Measurements from ENCODE around the gene OCA2. TPM values are rescaled to one million over a fixed set of nuclear protein-coding genes. Genes with fewer than 3 reads are reported as not detected.

Gene OCA2
- total and polyA plus RNA-seq, 4 donors: 1.6 to 4.0 (median 2.5) TPM

DNA sequence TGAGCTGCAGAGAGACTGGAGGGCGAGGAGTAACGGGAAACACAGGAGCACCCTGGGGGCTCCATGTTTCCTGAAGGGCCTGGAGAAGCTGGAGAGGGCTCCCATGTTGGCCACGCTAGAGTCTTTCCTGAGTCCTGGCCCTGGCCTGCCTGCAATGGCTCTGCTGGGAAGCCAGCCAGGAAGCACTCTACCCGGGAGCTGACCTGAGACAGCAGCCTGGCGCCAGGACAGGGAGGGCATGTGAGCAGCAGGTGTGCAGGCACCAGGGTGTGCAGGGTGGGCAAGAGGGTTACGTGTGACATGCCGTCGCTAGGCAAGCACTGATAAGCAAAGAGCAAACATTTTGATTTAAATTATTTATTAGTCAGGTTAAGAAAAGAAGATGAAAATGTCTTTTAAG, 301.4 kb downstream of the OCA2 start:
- DNase-seq (no peak), ATAC-seq (ENCODE audit: low FRiP score) (no peak)
- intact Hi-C loops (cut with DNase I): no loop called here
- H3K27me3 ChIP-seq (ENCODE audit: control insufficient read depth in 1 of 2, insufficient read depth in 2 of 2, low read length in 1 of 2): no peaks in the 10 kb centered on the region
- no peak overlapping the region for H3K4me3 ChIP-seq (ENCODE audit: low read length in 2 of 2)
- H3K4me1 ChIP-seq (ENCODE audit: control insufficient read depth in 1 of 2, insufficient read depth in 2 of 2, low read length in 2 of 2): no peaks in the 10 kb centered on the region
- no peaks in the 10 kb centered on the region for H3K9me3 ChIP-seq (ENCODE audit: control insufficient read depth, low read length)
- 81 to 83% methylated on average over 8 of the region's 8 CpGs for WGBS, 2 donors
- H3K36me3 ChIP-seq (ENCODE audit: control insufficient read depth in 1 of 2, insufficient read depth in 2 of 2, low read length in 1 of 2): no peaks in the 10 kb centered on the region
- H3K27ac ChIP-seq (ENCODE audit: low read depth in 1 of 2, low read length in 2 of 2): no peak overlapping the region

DNA sequence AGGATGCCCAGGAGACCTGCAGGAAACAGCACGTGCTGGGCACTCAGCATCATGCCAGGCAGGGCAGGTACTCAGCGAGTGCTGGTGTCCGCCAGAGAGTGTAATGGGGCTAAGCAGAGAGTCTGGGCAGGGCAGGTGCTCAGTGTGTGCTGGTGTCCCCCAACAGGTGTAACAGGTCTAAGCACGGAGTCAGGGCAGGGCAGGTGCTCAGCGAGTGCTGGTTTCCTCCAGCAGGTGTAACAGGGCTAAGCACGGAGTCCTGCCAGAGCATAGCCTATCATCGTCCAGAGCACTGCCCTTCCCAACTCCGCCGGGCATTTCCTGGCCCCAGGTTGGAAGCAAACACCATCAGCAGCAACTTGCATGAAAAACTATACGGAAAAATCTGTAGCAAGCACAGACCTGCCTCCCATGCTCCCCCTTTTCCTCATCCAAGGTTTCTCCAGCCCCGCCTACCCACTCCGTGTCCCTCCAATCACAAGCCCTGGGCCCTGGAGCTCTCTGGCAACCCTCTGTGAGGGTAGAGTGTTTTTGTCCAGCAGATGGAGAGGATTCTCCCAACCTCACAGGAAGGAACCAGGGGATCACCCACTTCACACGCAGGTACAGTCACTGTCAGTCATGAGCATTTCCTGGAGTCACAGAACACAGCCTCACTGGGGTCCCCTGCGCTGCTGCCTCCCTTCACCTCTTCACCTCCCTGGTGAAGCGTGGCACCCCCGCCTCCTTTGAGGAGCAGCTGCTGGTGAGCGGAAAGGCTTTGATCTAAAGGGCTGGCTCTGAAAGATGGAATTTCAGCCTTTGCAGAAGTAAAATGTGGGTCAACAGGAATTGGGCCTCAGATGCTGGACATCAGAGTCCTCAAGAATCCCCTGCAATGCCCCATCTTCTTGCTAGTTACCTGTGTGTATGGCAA, 302.5 kb downstream of the OCA2 start:
- intact Hi-C loops (cut with DNase I): no loop called here
- ATAC-seq (ENCODE audit: low FRiP score) (no peak), DNase-seq (no peak)
- Histone ChIP-seq H3K4me1 (ENCODE audit: control insufficient read depth in 1 of 2, insufficient read depth in 2 of 2, low read length in 2 of 2) (no peaks in the 10 kb centered on the region), H3K4me3 (ENCODE audit: low read length in 2 of 2) (no peak overlapping the region), H3K9me3 (ENCODE audit: control insufficient read depth, low read length) (no peaks in the 10 kb centered on the region), H3K36me3 (ENCODE audit: control insufficient read depth in 1 of 2, insufficient read depth in 2 of 2, low read length in 1 of 2) (no peaks in the 10 kb centered on the region), H3K27me3 (ENCODE audit: control insufficient read depth in 1 of 2, insufficient read depth in 2 of 2, low read length in 1 of 2) (no peaks in the 10 kb centered on the region), H3K27ac (ENCODE audit: low read depth in 1 of 2, low read length in 2 of 2) (no peak overlapping the region)
- WGBS, 2 donors: 77 to 79% methylated on average over 17 of the region's 17 CpGs

- ATAC-seq (ENCODE audit: low FRiP score) (no peak), DNase-seq (no peak)
- Histone ChIP-seq H3K27me3 (ENCODE audit: control insufficient read depth in 1 of 2, insufficient read depth in 2 of 2, low read length in 1 of 2) (no peaks in the 10 kb centered on the region), H3K4me3 (ENCODE audit: low read length in 2 of 2) (no peak overlapping the region), H3K27ac (ENCODE audit: low read depth in 1 of 2, low read length in 2 of 2) (no peak overlapping the region), H3K36me3 (ENCODE audit: control insufficient read depth in 1 of 2, insufficient read depth in 2 of 2, low read length in 1 of 2) (no peaks in the 10 kb centered on the region), H3K4me1 (ENCODE audit: control insufficient read depth in 1 of 2, insufficient read depth in 2 of 2, low read length in 2 of 2) (no peaks in the 10 kb centered on the region), H3K9me3 (ENCODE audit: control insufficient read depth, low read length) (no peaks in the 10 kb centered on the region)
- 67 to 68% methylated on average over 10 of the region's 10 CpGs for WGBS, 2 donors
- intact Hi-C loops (cut with DNase I): no loop called here
Measured at GRCh38 chr15:27792756-27793264, 306.3 kb downstream of the OCA2 start.

DNA sequence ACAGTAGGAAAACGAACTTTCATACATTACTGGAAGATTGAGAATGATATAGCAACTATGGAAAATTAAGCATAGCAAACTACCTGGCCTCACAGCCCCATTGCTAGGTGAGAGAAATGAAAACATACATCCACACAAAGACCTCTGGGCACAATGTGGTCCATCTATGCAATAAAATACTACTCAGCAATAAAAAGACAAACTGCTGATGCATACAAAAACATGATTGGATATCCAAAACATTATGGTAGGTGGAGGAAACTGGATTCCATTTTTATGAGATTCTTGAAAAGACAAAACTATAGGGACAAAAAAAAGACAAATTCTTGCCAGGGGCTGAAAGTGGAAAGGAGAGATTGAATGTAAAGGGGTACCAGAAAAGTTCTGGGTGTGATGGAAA, 308.8 kb downstream of the OCA2 start:
- H3K27me3 ChIP-seq (ENCODE audit: control insufficient read depth in 1 of 2, insufficient read depth in 2 of 2, low read length in 1 of 2): no peaks in the 10 kb centered on the region
- no peak overlapping the region for H3K27ac ChIP-seq (ENCODE audit: low read depth in 1 of 2, low read length in 2 of 2)
- H3K36me3 ChIP-seq (ENCODE audit: control insufficient read depth in 1 of 2, insufficient read depth in 2 of 2, low read length in 1 of 2): no peaks in the 10 kb centered on the region
- H3K4me3 ChIP-seq (ENCODE audit: low read length in 2 of 2): no peak overlapping the region
- intact Hi-C loops (cut with DNase I): no loop called here
- no peaks in the 10 kb centered on the region for H3K9me3 ChIP-seq (ENCODE audit: control insufficient read depth, low read length)
- no peak for ATAC-seq (ENCODE audit: low FRiP score)
- no peak for DNase-seq
- WGBS, 2 donors: 45 to 52% methylated on average over 1 of the region's 1 CpG
- H3K4me1 ChIP-seq (ENCODE audit: control insufficient read depth in 1 of 2, insufficient read depth in 2 of 2, low read length in 2 of 2): no peaks in the 10 kb centered on the region

- no peak overlapping the region for H3K27ac ChIP-seq (ENCODE audit: low read depth in 1 of 2, low read length in 2 of 2)
- H3K36me3 ChIP-seq (ENCODE audit: control insufficient read depth in 1 of 2, insufficient read depth in 2 of 2, low read length in 1 of 2): no peaks in the 10 kb centered on the region
- no peaks in the 10 kb centered on the region for H3K27me3 ChIP-seq (ENCODE audit: control insufficient read depth in 1 of 2, insufficient read depth in 2 of 2, low read length in 1 of 2)
- H3K4me3 ChIP-seq (ENCODE audit: low read length in 2 of 2): no peak overlapping the region
- intact Hi-C loops (cut with DNase I): no loop called here
- 89 to 97% methylated on average over 1 of the region's 1 CpG for WGBS, 2 donors
- no peak for ATAC-seq (ENCODE audit: low FRiP score)
- DNase-seq: no peak
- no peaks in the 10 kb centered on the region for H3K9me3 ChIP-seq (ENCODE audit: control insufficient read depth, low read length)
- no peaks in the 10 kb centered on the region for H3K4me1 ChIP-seq (ENCODE audit: control insufficient read depth in 1 of 2, insufficient read depth in 2 of 2, low read length in 2 of 2)
Measured at GRCh38 chr15:27787931-27788330, 311.2 kb downstream of the OCA2 start.

DNA sequence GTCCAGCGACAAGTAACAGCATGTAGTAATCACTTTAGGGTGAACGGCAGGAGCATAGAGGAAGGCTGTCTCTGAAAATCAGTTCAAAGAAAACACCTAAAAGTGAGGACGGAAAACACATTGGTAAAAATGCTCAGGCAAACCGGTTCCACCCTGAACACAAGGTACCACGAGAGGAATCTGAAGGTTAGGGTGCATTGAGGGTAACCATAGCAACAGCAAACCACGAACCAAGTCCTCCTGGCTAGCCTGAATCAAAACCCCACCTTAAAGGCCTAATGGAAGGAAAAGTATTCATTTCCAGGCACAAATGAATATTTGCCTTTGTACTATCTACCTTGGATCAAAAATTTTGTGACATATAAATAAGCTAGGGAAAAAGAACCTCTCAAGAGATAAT, 315.0 kb downstream of the OCA2 start:
- Histone ChIP-seq H3K4me3 (ENCODE audit: low read length in 2 of 2) (no peak overlapping the region), H3K4me1 (ENCODE audit: control insufficient read depth in 1 of 2, insufficient read depth in 2 of 2, low read length in 2 of 2) (no peaks in the 10 kb centered on the region), H3K9me3 (ENCODE audit: control insufficient read depth, low read length) (no peaks in the 10 kb centered on the region), H3K27me3 (ENCODE audit: control insufficient read depth in 1 of 2, insufficient read depth in 2 of 2, low read length in 1 of 2) (no peaks in the 10 kb centered on the region), H3K27ac (ENCODE audit: low read depth in 1 of 2, low read length in 2 of 2) (no peak overlapping the region), H3K36me3 (ENCODE audit: control insufficient read depth in 1 of 2, insufficient read depth in 2 of 2, low read length in 1 of 2) (no peaks in the 10 kb centered on the region)
- DNase-seq (no peak), ATAC-seq (ENCODE audit: low FRiP score) (no peak)
- intact Hi-C loops (cut with DNase I): no loop called here
- WGBS, 2 donors: 77 to 84% methylated on average over 6 of the region's 6 CpGs

DNA sequence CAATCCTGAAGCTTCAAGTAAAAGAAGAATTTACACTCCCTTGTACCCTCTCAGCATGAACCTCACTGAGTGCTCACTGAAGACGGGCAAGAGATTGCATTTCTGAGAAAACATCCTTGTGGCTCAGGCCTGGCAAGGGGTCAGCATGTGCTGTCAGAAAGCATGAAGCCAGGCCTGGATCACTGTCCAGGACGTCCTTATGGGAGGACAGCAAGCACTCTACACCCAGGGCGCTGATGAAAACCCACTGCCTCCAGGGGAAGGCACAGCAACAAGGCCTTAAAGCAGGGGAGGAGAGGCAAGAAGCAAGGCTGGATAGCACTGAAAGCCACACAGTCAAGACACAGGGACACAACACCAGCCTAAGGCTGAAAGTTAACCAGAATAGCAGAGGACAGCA, 315.4 kb downstream of the OCA2 start:
- H3K4me1 ChIP-seq (ENCODE audit: control insufficient read depth in 1 of 2, insufficient read depth in 2 of 2, low read length in 2 of 2): no peaks in the 10 kb centered on the region
- no peaks in the 10 kb centered on the region for H3K9me3 ChIP-seq (ENCODE audit: control insufficient read depth, low read length)
- no peaks in the 10 kb centered on the region for H3K36me3 ChIP-seq (ENCODE audit: control insufficient read depth in 1 of 2, insufficient read depth in 2 of 2, low read length in 1 of 2)
- H3K4me3 ChIP-seq (ENCODE audit: low read length in 2 of 2): no peak overlapping the region
- WGBS, 2 donors: 49 to 59% methylated on average over 3 of the region's 3 CpGs
- DNase-seq (no peak), ATAC-seq (ENCODE audit: low FRiP score) (no peak)
- intact Hi-C loops (cut with DNase I): no loop called here
- no peaks in the 10 kb centered on the region for H3K27me3 ChIP-seq (ENCODE audit: control insufficient read depth in 1 of 2, insufficient read depth in 2 of 2, low read length in 1 of 2)
- H3K27ac ChIP-seq (ENCODE audit: low read depth in 1 of 2, low read length in 2 of 2): no peak overlapping the region

GRCh38 chr15:27782125-27782524, 317.0 kb downstream of the OCA2 start:
- DNase-seq (no peak), ATAC-seq (ENCODE audit: low FRiP score) (no peak)
- Histone ChIP-seq H3K4me1 (ENCODE audit: control insufficient read depth in 1 of 2, insufficient read depth in 2 of 2, low read length in 2 of 2) (no peaks in the 10 kb centered on the region), H3K27me3 (ENCODE audit: control insufficient read depth in 1 of 2, insufficient read depth in 2 of 2, low read length in 1 of 2) (no peaks in the 10 kb centered on the region), H3K36me3 (ENCODE audit: control insufficient read depth in 1 of 2, insufficient read depth in 2 of 2, low read length in 1 of 2) (no peaks in the 10 kb centered on the region), H3K27ac (ENCODE audit: low read depth in 1 of 2, low read length in 2 of 2) (no peak overlapping the region), H3K4me3 (ENCODE audit: low read length in 2 of 2) (no peak overlapping the region), H3K9me3 (ENCODE audit: control insufficient read depth, low read length) (no peaks in the 10 kb centered on the region)
- intact Hi-C loops (cut with DNase I): no loop called here
- 56 to 59% methylated on average over 2 of the region's 2 CpGs for WGBS, 2 donors

- 93 to 95% methylated on average over 15 of the region's 15 CpGs for WGBS, 2 donors
- Histone ChIP-seq H3K4me1 (ENCODE audit: control insufficient read depth in 1 of 2, insufficient read depth in 2 of 2, low read length in 2 of 2) (no peaks in the 10 kb centered on the region), H3K36me3 (ENCODE audit: control insufficient read depth in 1 of 2, insufficient read depth in 2 of 2, low read length in 1 of 2) (no peaks in the 10 kb centered on the region), H3K4me3 (ENCODE audit: low read length in 2 of 2) (no peak overlapping the region), H3K27ac (ENCODE audit: low read depth in 1 of 2, low read length in 2 of 2) (no peak overlapping the region), H3K9me3 (ENCODE audit: control insufficient read depth, low read length) (no peaks in the 10 kb centered on the region), H3K27me3 (ENCODE audit: control insufficient read depth in 1 of 2, insufficient read depth in 2 of 2, low read length in 1 of 2) (no peaks in the 10 kb centered on the region)
- no peak for DNase-seq
- no peak for ATAC-seq (ENCODE audit: low FRiP score)
- intact Hi-C loops (cut with DNase I): no loop called here
Measured at GRCh38 chr15:27776501-27776900, 322.6 kb downstream of the OCA2 start.
